Activated T-cell treated with anti-CD3 and anti-CD28 coated beads, Interleukin-2, amount 50 U/mL, for 72 hours (primary cell): ENCODE data around the gene CA10. TPM values are rescaled to one million over a fixed set of nuclear protein-coding genes. Genes with fewer than 3 reads are reported as not detected.

Source experiments
- ATAC-seq, 2 donors: fragments of 150-1000 bp; cut with Tn5 transposase; replicated peaks in 1 of 2; 2 replicates each; pipeline ENCODE4 v1.10.0; 2021; ENCODE audit warnings: moderate library complexity in 2 of 2, mild to moderate bottlenecking in 1 of 2
- DNase-seq, 2 donors: peaks; one replicate each; pipeline ENCODE4 v3.0.0; 2021 to 2022; ENCODE audit warnings: mixed read lengths in 1 of 2
- H3K27ac Mint-ChIP-seq: one replicate; pipeline ENCODE4 v1.8.0; 2022; ENCODE audit warnings: mild to moderate bottlenecking, moderate library complexity, mixed read lengths
- H3K27me3 Mint-ChIP-seq: one replicate; pipeline ENCODE4 v1.8.0; 2022; ENCODE audit warnings: low read depth, mixed read lengths
- H3K36me3 Mint-ChIP-seq, 2 donors: one replicate each; pipeline ENCODE4 v1.8.0; 2022; ENCODE audit warnings: mixed read lengths in 2 of 2, mild to moderate bottlenecking in 1 of 2; ENCODE audit not compliant: insufficient read depth in 2 of 2
- H3K4me1 Mint-ChIP-seq: one replicate; pipeline ENCODE4 v1.8.0; 2022; ENCODE audit warnings: low read depth, mixed read lengths
- H3K4me3 Mint-ChIP-seq, 2 donors: one replicate each; pipeline ENCODE4 v1.8.0; 2022; ENCODE audit warnings: mild to moderate bottlenecking in 2 of 2, mixed read lengths in 2 of 2, moderate library complexity in 2 of 2
- H3K9me3 Mint-ChIP-seq, 2 donors: one replicate each; pipeline ENCODE4 v1.8.0; 2022; ENCODE audit warnings: mixed read lengths in 2 of 2
- total RNA-seq, 2 donors: library from RNA; stranded (reverse); gene quantifications; one replicate each; pipeline ENCODE4 v1.2.3, GENCODE V29; 2022

The CA10 gene
- total RNA-seq, 2 donors from 2014 or later, result not detected

DNA sequence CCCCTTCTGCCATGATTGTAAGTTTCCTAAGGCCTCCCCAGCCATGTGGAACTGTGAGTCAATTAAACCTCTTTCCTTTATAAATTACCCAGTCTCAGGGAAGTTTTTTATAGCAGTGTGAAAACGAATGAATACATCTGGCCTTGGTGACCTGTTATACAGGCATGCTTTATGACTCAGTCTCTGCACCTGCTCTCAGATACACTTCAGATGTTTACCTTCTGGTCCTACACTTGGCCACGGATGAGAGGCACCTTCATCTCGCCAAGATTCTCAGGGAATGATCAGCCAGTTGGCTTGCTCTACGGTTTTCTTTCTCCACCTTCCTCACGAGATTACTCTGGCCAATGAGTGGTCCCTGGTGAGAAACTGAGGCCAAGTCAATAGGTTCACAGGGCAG, 304.7 kb downstream of the CA10 start:
- Mint-ChIP-seq H3K27me3 (peaks cover 14% of the 10 kb centered on the region), H3K27ac (no peak overlapping the region), H3K4me1 (no peaks in the 10 kb centered on the region), H3K9me3 (no peaks in the 10 kb centered on the region), H3K36me3 (no peaks in the 10 kb centered on the region), H3K4me3 (no peak overlapping the region)
- DNase-seq, result no peak
- no peak for ATAC-seq

DNA sequence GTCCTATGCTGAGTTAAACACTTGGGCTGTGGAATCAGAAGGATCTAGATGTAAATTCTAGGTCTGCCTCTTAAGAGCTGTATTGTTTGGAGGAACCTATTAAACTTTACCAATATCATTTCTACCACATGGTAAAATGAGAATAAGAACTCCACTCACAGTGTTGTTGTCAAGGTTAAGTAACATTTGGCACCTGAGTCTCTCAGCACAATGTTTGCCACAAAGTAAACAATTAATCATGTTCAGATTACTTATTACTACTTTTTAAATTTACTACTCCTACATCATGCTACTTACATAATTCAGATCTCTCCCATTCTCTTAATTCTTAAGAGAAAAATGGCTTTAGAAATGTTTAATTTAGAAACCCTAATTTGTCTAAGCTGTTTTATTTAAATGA, 305.9 kb downstream of the CA10 start:
- H3K36me3 Mint-ChIP-seq, result no peaks in the 10 kb centered on the region
- DNase-seq (no peak), ATAC-seq (no peak)
- H3K4me3 Mint-ChIP-seq, result no peak overlapping the region
- H3K27me3 Mint-ChIP-seq, result peaks cover 14% of the 10 kb centered on the region
- no peaks in the 10 kb centered on the region for H3K9me3 Mint-ChIP-seq
- no peaks in the 10 kb centered on the region for H3K4me1 Mint-ChIP-seq
- H3K27ac Mint-ChIP-seq, result no peak overlapping the region

GRCh38 chr17:51850201-51850600, 308.3 kb downstream of the CA10 start:
- no peaks in the 10 kb centered on the region for H3K9me3 Mint-ChIP-seq
- no peak overlapping the region for H3K27ac Mint-ChIP-seq
- no peaks in the 10 kb centered on the region for H3K4me1 Mint-ChIP-seq
- DNase-seq, result no peak
- H3K4me3 Mint-ChIP-seq, result no peak overlapping the region
- H3K27me3 Mint-ChIP-seq, result peaks cover 13% of the 10 kb centered on the region
- H3K36me3 Mint-ChIP-seq, result no peaks in the 10 kb centered on the region
- no peak for ATAC-seq

DNA sequence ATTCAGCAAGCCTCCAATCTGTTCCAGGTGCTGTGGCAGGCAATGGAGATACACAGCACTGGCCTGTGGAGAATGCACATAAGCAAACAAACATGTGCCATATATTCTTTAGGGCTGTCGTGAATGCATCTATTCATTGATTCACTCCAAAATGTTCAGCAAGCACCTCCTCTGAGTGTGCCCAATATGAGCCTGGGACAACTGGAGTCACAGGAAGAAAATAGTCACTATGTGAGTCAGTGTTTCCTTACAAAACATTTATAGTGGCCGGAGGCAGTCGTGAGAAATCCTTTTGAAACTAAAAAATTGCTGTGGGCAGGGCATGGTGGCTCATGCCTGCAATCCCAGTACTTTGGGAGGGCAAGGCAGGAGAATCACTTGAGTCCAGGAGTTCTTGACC, 310.1 kb downstream of the CA10 start:
- Mint-ChIP-seq H3K27me3 (peaks cover 10% of the 10 kb centered on the region), H3K9me3 (no peaks in the 10 kb centered on the region), H3K4me1 (no peaks in the 10 kb centered on the region), H3K27ac (no peak overlapping the region), H3K36me3 (no peaks in the 10 kb centered on the region), H3K4me3 (no peak overlapping the region)
- DNase-seq, result no peak
- ATAC-seq, result no peak

DNA sequence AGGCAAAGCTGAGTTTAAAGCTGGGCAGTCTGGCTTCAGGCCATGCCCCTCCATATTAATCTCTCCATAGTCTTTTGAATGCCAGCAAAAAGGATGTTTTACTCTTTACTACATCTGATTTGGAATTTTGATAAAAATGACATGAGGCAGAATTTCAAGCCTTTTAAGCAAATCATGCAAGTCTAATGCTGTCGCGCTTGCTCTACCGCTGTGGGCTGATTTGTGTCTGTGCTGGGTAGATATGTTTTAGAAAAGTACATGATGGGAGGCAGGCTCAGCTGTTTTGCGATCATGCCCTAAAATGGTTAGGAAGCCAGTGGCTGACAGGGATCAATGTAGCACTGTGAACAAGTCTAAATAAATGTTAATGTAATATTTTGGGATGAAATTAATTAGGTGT, 311.9 kb downstream of the CA10 start:
- Mint-ChIP-seq H3K27ac (no peak overlapping the region), H3K4me1 (no peaks in the 10 kb centered on the region), H3K36me3 (no peaks in the 10 kb centered on the region), H3K9me3 (no peaks in the 10 kb centered on the region), H3K4me3 (no peak overlapping the region), H3K27me3 (peaks cover 7% of the 10 kb centered on the region)
- ATAC-seq (no peak), DNase-seq (no peak)

DNA sequence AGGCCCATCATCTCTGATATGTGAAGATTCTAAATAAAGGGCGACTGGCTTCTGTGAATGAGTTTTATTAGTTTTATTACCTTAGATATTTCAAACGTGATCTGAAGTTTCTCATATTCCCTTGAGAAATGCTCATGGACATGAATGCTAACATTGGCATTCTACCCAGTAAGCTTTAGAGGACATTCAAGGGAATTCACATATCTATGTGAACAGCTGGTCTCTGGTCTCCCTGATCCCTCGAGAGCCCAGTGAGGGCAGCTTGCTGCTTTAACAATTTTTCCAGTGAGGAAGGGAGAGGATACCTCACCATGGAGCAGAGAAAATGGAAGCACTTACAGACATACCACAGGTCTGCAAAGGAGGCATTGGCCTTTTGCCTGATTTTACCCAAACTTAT, 312.7 kb downstream of the CA10 start:
- Mint-ChIP-seq H3K36me3 (no peaks in the 10 kb centered on the region), H3K27ac (no peak overlapping the region), H3K27me3 (peaks cover 7% of the 10 kb centered on the region), H3K9me3 (no peaks in the 10 kb centered on the region), H3K4me1 (no peaks in the 10 kb centered on the region), H3K4me3 (no peak overlapping the region)
- no peak for ATAC-seq
- DNase-seq, result no peak

- no peak overlapping the region for H3K4me3 Mint-ChIP-seq
- ATAC-seq, result no peak
- no peak overlapping the region for H3K27ac Mint-ChIP-seq
- peaks cover 7% of the 10 kb centered on the region for H3K27me3 Mint-ChIP-seq
- no peak for DNase-seq
- no peaks in the 10 kb centered on the region for H3K9me3 Mint-ChIP-seq
- H3K36me3 Mint-ChIP-seq, result no peaks in the 10 kb centered on the region
- H3K4me1 Mint-ChIP-seq, result no peaks in the 10 kb centered on the region
Observed at GRCh38 chr17:51842763-51843162, 315.8 kb downstream of the CA10 start.

GRCh38 chr17:51841669-51842068, 316.8 kb downstream of the CA10 start:
- H3K27me3 Mint-ChIP-seq, result peaks cover 9% of the 10 kb centered on the region

DNA sequence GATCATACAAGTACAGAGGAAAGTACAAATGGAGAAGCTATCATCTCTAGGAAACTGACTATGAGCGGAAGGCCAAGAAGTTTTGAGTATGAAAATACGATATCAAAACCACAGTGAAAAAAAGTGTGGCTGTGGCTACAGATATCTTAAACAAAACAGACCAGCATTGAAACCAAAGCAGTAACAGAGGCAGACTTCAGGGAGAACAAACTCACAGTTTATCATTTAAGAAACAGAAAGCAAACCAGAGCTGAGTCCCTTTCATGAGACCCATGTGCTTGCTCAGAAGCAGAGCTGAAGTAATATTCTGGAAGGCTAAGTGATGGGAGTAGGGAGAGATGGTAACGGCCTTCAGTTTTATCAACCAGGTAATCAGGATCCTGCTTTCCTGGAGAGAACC, 317.8 kb downstream of the CA10 start:
- Mint-ChIP-seq H3K9me3 (peaks cover 0 to 2% of the 10 kb centered on the region in 2 donors), H3K27ac (no peak overlapping the region), H3K27me3 (peaks cover 13% of the 10 kb centered on the region), H3K4me1 (no peaks in the 10 kb centered on the region), H3K36me3 (no peaks in the 10 kb centered on the region), H3K4me3 (no peak overlapping the region)
- DNase-seq (no peak), ATAC-seq (peak in 1 of 2 donors; percentile 54)

More at GRCh38 chr17:51841669-51842068, 316.8 kb downstream of the CA10 start:
- Mint-ChIP-seq H3K4me1 (no peaks in the 10 kb centered on the region), H3K36me3 (no peaks in the 10 kb centered on the region), H3K27ac (no peak overlapping the region), H3K9me3 (no peaks in the 10 kb centered on the region), H3K4me3 (no peak overlapping the region)
- DNase-seq (no peak), ATAC-seq (no peak)

DNA sequence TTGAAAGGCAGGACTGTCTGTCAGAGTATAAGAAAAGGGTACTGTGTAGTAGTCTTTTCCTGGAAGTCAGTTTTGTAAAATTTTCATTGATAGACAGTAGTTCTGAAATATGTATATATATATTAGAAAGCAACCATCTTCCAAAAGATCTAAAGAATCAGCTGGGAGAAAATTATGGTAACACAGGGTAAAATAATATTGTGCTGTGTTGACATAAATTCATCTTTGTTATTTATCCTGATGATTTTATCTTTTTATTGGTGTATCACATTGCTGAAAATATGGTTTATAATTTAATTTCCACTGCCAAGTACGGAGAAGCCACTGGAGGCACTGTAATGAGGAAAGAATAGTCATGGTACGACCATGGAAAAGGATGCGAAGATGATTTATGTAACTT, 324.9 kb downstream of the CA10 start:
- H3K4me3 Mint-ChIP-seq, result no peak overlapping the region
- no peaks in the 10 kb centered on the region for H3K36me3 Mint-ChIP-seq
- ATAC-seq (no peak), DNase-seq (no peak)
- H3K27ac Mint-ChIP-seq, result no peak overlapping the region
- no peaks in the 10 kb centered on the region for H3K4me1 Mint-ChIP-seq
- peaks cover 15% of the 10 kb centered on the region for H3K27me3 Mint-ChIP-seq
- H3K9me3 Mint-ChIP-seq, result peaks cover 0 to 2% of the 10 kb centered on the region in 2 donors

DNA sequence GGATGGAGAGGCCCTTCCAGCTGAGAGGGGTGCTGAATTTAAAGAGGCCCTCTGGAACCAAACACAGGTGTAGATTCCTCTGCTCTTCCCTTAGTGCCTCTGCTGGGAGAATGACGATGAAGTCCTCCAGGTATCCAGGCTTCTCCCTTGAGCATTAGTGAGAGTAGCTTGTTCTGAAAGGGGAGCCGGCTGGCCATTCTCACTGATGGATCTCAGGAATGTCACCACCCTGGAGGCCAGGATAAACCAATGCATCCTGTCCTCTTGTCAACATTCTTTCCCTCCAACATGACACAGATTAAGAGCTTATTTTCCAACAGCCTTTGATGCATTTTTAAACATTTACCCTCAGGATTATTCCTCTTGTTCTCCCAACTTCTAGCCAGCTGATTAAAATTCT, 325.5 kb downstream of the CA10 start:
- no peaks in the 10 kb centered on the region for H3K4me1 Mint-ChIP-seq
- peaks cover 20% of the 10 kb centered on the region for H3K27me3 Mint-ChIP-seq
- ATAC-seq, result no peak
- H3K27ac Mint-ChIP-seq, result no peak overlapping the region
- no peaks in the 10 kb centered on the region for H3K36me3 Mint-ChIP-seq
- DNase-seq, result no peak
- no peak overlapping the region for H3K4me3 Mint-ChIP-seq
- H3K9me3 Mint-ChIP-seq, result peaks cover 0 to 2% of the 10 kb centered on the region in 2 donors

- DNase-seq (no peak), ATAC-seq (no peak)
- no peaks in the 10 kb centered on the region for H3K4me1 Mint-ChIP-seq
- no peak overlapping the region for H3K27ac Mint-ChIP-seq
- no peaks in the 10 kb centered on the region for H3K36me3 Mint-ChIP-seq
- no peak overlapping the region for H3K4me3 Mint-ChIP-seq
- peaks cover 18% of the 10 kb centered on the region for H3K27me3 Mint-ChIP-seq
- peaks cover 0 to 2% of the 10 kb centered on the region in 2 donors for H3K9me3 Mint-ChIP-seq
Observed at GRCh38 chr17:51830886-51831285, 327.6 kb downstream of the CA10 start.

- ATAC-seq, result no peak
- no peaks in the 10 kb centered on the region for H3K36me3 Mint-ChIP-seq
- H3K4me1 Mint-ChIP-seq, result no peaks in the 10 kb centered on the region
- no peak overlapping the region for H3K27ac Mint-ChIP-seq
- peaks cover 18% of the 10 kb centered on the region for H3K27me3 Mint-ChIP-seq
- H3K4me3 Mint-ChIP-seq, result no peak overlapping the region
- no peaks in the 10 kb centered on the region for H3K9me3 Mint-ChIP-seq
- DNase-seq, result no peak
Observed at GRCh38 chr17:51830451-51830850, 328.1 kb downstream of the CA10 start.

DNA sequence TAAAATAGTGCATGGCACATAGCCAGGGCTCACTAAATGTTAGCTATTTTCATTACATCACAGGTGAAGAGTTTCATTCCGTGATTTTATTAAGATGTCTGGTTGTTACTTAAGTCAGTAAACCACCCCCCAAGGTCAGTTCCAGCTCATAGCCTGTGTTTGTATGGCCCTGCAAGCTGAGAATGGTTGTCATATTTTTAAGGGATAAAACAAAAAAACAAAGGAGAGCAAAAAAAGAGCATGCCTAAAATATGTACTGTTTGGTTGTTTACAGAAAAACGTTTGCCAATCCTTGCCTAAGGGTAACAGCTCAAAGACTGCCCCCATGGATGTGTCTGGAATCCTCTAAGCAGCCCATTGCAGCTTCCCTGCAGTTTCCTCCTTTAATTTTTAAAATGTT, 329.6 kb downstream of the CA10 start:
- H3K4me1 Mint-ChIP-seq, result no peaks in the 10 kb centered on the region

More for the DNA sequence above, 329.6 kb downstream of the CA10 start:
- DNase-seq (no peak), ATAC-seq (no peak)
- Mint-ChIP-seq H3K27me3 (peaks cover 20% of the 10 kb centered on the region), H3K9me3 (no peaks in the 10 kb centered on the region), H3K4me3 (no peak overlapping the region), H3K27ac (no peak overlapping the region), H3K36me3 (no peaks in the 10 kb centered on the region)
